Endodermal cell (in vitro differentiated cells): ENCODE measurements around the gene MCM6. TPM values are rescaled to one million over a fixed set of nuclear protein-coding genes. Genes with fewer than 3 reads are reported as not detected.

Source experiments
- DNase-seq: peaks from one replicate; pipeline ENCODE4 v3.0.0-alpha.2; 2017
- H3K27ac ChIP-seq: 2 replicates; pipeline ENCODE4 v1.5.1; 2013; ENCODE audit warnings: mild to moderate bottlenecking, low read depth, low read length, moderate library complexity
- H3K27me3 ChIP-seq: 2 replicates; pipeline ENCODE4 v1.6.1; 2013; ENCODE audit warnings: mild to moderate bottlenecking, low read length, moderate library complexity; ENCODE audit not compliant: insufficient read depth, control insufficient read depth, poor library complexity, severe bottlenecking
- H3K36me3 ChIP-seq: 2 replicates; pipeline ENCODE4 v1.7.0; 2013; ENCODE audit warnings: mild to moderate bottlenecking, low read length, moderate library complexity; ENCODE audit not compliant: control insufficient read depth, insufficient read depth
- H3K4me1 ChIP-seq: one replicate; pipeline ENCODE4 v1.7.0; 2013; ENCODE audit warnings: low read length; ENCODE audit not compliant: control insufficient read depth, insufficient read depth
- H3K4me3 ChIP-seq: 2 replicates; pipeline ENCODE4 v1.5.1; 2013; ENCODE audit warnings: mild to moderate bottlenecking, low read length, moderate library complexity
- H3K9ac ChIP-seq: 2 replicates; pipeline ENCODE4 v1.6.1; 2013; ENCODE audit warnings: mild to moderate bottlenecking, low read length, moderate library complexity; ENCODE audit not compliant: poor library complexity, severe bottlenecking; ENCODE audit errors: extremely low read depth
- H3K9me3 ChIP-seq: 2 replicates; pipeline ENCODE4 v1.6.1; 2013; ENCODE audit warnings: mild to moderate bottlenecking, low read length, moderate library complexity; ENCODE audit not compliant: control insufficient read depth
- H3K27ac Mint-ChIP-seq: 2 replicates; pipeline ENCODE4 v1.8.0; 2020; ENCODE audit warnings: mixed read lengths
- H3K27me3 Mint-ChIP-seq: 2 replicates; pipeline ENCODE4 v1.8.0; 2021; ENCODE audit warnings: mild to moderate bottlenecking, mixed read lengths; ENCODE audit not compliant: insufficient read depth
- H3K36me3 Mint-ChIP-seq: 2 replicates; pipeline ENCODE4 v1.8.0; 2020; ENCODE audit warnings: low read depth, mixed read lengths
- H3K4me1 Mint-ChIP-seq: 2 replicates; pipeline ENCODE4 v1.8.0; 2020; ENCODE audit warnings: mixed read lengths
- H3K4me3 Mint-ChIP-seq: 2 replicates; pipeline ENCODE4 v1.8.0; 2020; ENCODE audit warnings: mild to moderate bottlenecking, moderate library complexity, mixed read lengths
- H3K9me3 Mint-ChIP-seq: 2 replicates; pipeline ENCODE4 v1.8.0; 2020; ENCODE audit warnings: mild to moderate bottlenecking, mixed read lengths
- WGBS, 2 experiments: methylation state at CpG; one replicate each; pipeline versions ENCODE4 v1.1.5 to v1.1.7; 2013; ENCODE audit warnings: missing lambda C conversion rate in 2 of 2, mixed read lengths in 1 of 2; ENCODE audit not compliant: insufficient coverage in 1 of 2, insufficient read length in 1 of 2; 5-methylcytosine and 5-hydroxymethylcytosine counted together
- total RNA-seq, 2 donors: library from RNA; stranded (reverse); fragmentation: NEBNext Ultra II Directional in 1 of 2; extraction: Animal tissue kit (Norgen Biotek cat#: 25700) in 1 of 2; gene quantifications; 2 replicates in 1 of 2; 3 replicates in 1 of 2; pipeline ENCODE4 v1.2.1, GENCODE V29; 2021
- TF ChIP-seq, protein P1 (sequence below): fragments of 200-600 bp; sonication (generic); conservative IDR thresholded peaks from 2 replicates; pipeline ENCODE4 v1.5.0; 2021; ENCODE audit warnings: antibody characterized with exemption, mild to moderate bottlenecking

Gene MCM6
- total RNA-seq, 2 donors from 2014 or later: 140 to 141 TPM

DNA sequence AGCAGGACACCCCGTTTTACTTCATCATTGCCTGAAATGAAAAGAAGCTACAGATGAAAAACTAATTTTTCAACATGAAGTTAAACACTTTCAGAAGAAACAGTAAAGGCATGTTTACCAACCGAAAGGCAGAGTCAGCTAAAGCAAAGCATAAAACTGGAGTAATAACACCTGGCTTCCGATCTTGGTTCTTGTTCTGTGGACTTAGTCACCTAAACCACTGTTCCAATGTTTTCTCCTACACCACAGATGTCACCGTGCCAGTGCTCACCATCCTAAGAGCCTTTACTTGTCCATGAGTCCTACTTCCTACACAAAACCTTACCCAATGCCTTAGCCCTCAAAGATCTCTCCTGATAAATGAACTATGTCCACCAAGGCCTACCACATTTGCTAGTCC lies 13.5 kb downstream of the MCM6 start:
- Mint-ChIP-seq H3K4me3 (no peak overlapping the region), H3K27ac (no peak overlapping the region), H3K4me1 (no peaks in the 10 kb centered on the region), H3K27me3 (no peaks in the 10 kb centered on the region), H3K9me3 (no peaks in the 10 kb centered on the region), H3K36me3 (peaks cover 89% of the 10 kb centered on the region)
- Histone ChIP-seq H3K9me3 (no peaks in the 10 kb centered on the region), H3K4me3 (no peak overlapping the region), H3K36me3 (peaks cover 93% of the 10 kb centered on the region), H3K9ac (no peak overlapping the region), H3K27me3 (no peaks in the 10 kb centered on the region), H3K4me1 (no peaks in the 10 kb centered on the region), H3K27ac (no peak overlapping the region)
- WGBS, 2 experiments: 94 to 97% methylated on average over 4 of the region's 4 CpGs
- TF ChIP-seq, protein P1, sequence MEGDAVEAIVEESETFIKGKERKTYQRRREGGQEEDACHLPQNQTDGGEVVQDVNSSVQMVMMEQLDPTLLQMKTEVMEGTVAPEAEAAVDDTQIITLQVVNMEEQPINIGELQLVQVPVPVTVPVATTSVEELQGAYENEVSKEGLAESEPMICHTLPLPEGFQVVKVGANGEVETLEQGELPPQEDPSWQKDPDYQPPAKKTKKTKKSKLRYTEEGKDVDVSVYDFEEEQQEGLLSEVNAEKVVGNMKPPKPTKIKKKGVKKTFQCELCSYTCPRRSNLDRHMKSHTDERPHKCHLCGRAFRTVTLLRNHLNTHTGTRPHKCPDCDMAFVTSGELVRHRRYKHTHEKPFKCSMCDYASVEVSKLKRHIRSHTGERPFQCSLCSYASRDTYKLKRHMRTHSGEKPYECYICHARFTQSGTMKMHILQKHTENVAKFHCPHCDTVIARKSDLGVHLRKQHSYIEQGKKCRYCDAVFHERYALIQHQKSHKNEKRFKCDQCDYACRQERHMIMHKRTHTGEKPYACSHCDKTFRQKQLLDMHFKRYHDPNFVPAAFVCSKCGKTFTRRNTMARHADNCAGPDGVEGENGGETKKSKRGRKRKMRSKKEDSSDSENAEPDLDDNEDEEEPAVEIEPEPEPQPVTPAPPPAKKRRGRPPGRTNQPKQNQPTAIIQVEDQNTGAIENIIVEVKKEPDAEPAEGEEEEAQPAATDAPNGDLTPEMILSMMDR: no peak
- no peak for DNase-seq

DNA sequence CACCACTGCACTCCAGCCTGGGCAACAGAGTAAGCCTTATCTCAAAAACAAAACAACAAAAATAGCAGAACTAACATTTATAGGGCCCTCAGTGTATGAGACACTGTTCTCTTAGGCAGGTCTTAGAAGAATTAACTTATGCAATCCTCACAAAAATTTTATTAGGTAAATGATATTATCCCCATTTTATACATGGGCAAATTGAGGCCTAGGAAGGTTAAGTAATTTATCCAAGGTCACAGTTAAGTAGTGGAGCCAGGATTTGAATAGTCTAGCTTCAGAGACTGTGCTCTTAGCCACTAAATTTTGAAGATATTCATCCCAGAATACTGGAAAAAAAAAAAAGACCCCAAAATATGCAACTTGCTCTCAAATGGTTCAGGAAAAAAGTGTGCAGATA lies 22.8 kb downstream of the MCM6 start:
- H3K4me3 Mint-ChIP-seq: no peak overlapping the region
- Histone ChIP-seq H3K36me3 (peaks cover 90% of the 10 kb centered on the region), H3K27me3 (no peaks in the 10 kb centered on the region), H3K27ac (no peak overlapping the region), H3K9me3 (no peaks in the 10 kb centered on the region), H3K9ac (no peak overlapping the region), H3K4me3 (no peak overlapping the region), H3K4me1 (peaks cover 3% of the 10 kb centered on the region)
- H3K27ac Mint-ChIP-seq: no peak overlapping the region
- TF ChIP-seq, protein P1: no peak
- H3K9me3 Mint-ChIP-seq: no peaks in the 10 kb centered on the region
- H3K4me1 Mint-ChIP-seq: peaks cover 4% of the 10 kb centered on the region
- no peak for DNase-seq
- H3K36me3 Mint-ChIP-seq: peaks cover 88% of the 10 kb centered on the region
- no peaks in the 10 kb centered on the region for H3K27me3 Mint-ChIP-seq

DNA sequence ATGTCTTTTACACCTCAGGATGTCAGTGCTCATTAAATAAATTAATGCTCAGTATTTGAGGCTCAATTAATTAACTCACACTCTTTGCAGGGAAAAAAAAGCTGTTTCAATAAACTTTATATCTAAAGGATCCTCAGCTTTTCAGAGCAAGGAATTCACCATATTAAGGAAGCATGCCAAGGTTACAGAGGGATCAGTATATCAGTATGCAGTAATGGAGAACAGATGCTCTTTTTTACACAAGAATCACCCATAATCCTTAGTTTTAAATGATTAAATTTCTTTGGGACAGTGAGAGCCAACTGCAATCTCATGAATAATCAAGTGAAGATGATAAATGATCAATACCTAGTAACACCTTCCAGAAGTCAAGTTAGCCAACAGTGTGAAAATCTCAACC lies 24.4 kb downstream of the MCM6 start:
- Mint-ChIP-seq H3K36me3 (peaks cover 87% of the 10 kb centered on the region), H3K9me3 (no peaks in the 10 kb centered on the region), H3K27ac (no peak overlapping the region), H3K27me3 (no peaks in the 10 kb centered on the region), H3K4me3 (no peak overlapping the region), H3K4me1 (peaks cover 4% of the 10 kb centered on the region)
- H3K36me3 ChIP-seq: peaks cover 89% of the 10 kb centered on the region
- no peak overlapping the region for H3K27ac ChIP-seq
- no peaks in the 10 kb centered on the region for H3K9me3 ChIP-seq
- H3K4me3 ChIP-seq: no peak overlapping the region
- no peak overlapping the region for H3K9ac ChIP-seq
- DNase-seq: no peak
- H3K4me1 ChIP-seq: peaks cover 3% of the 10 kb centered on the region
- TF ChIP-seq, protein P1: no peak
- no peaks in the 10 kb centered on the region for H3K27me3 ChIP-seq
